SH-SY5Y (cell line): ENCODE results near the gene AADAT.

ENCODE experiments used
- GATA2 ChIP-seq: IDR thresholded peaks from 2 replicates; pipeline ENCODE4 v1.6.1; 2011; ENCODE audit warnings: mild to moderate bottlenecking, low read depth, low read length
- GATA3 ChIP-seq: IDR thresholded peaks from 2 replicates; pipeline ENCODE4 v1.6.1; 2011; ENCODE audit warnings: low read depth, mild to moderate bottlenecking, low read length, moderate library complexity

The AADAT gene

GRCh38 chr4:170026253-170027021, 63.3 kb downstream of the AADAT start, which contains the start of gene MFAP3L:
Gene MFAP3L, minus strand, starts transcription at chr4:170026395. Its CDS starts 20,518 bp downstream, at chr4:170005877.
- no peak for TF ChIP-seq GATA2
- no peak for TF ChIP-seq GATA3

GRCh38 chr4:170025523-170026252, 64.1 kb downstream of the AADAT start:
- TF ChIP-seq GATA2 (no peak), GATA3 (no peak)

DNA sequence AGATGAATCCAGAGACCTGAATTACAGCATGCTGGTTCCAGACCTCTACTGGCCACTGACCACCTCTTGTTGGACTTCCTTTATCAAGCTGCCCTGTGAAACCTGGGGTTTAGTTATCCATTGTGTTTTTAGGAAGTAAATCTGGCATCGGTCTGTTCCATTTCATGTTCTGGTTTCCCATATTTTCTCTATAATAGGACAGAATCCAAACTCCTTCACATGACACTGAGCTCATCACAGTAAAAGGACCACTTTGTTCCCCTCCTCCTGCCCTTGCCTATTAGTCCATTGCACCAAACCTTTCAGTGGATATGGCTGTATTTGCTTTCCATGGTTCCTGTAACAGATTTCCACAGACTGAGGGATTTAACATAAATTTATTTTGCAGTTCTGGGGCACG, 67.5 kb downstream of the AADAT start:
- TF ChIP-seq GATA3, result no peak
- no peak for TF ChIP-seq GATA2

- TF ChIP-seq GATA3 (no peak), GATA2 (peak; percentile 43; the same call in 1 of the 2 replicates)
These were observed 72.5 kb downstream of the AADAT start for GRCh38 chr4:170017252-170017651.

GRCh38 chr4:170015285-170015684, 74.5 kb downstream of the AADAT start:
- TF ChIP-seq GATA2 (no peak), GATA3 (no peak)

GRCh38 chr4:170014359-170015011, 75.3 kb downstream of the AADAT start:
- no peak for TF ChIP-seq GATA2
- no peak for TF ChIP-seq GATA3

- TF ChIP-seq GATA3, result no peak
These were observed 77.2 kb downstream of the AADAT start for GRCh38 chr4:170012629-170012958.

GRCh38 chr4:170011921-170012628, 77.7 kb downstream of the AADAT start:
- no peak for TF ChIP-seq GATA2
- no peak for TF ChIP-seq GATA3
